Karpas-422 (cell line): Measurements from ENCODE around the gene STK32C. TPM values are rescaled to one million over a fixed set of nuclear protein-coding genes. Genes with fewer than 3 reads are reported as not detected.
"Not testable (repeated sequence)": the region's sequence is repeated elsewhere in the genome, so short reads cannot be mapped to it uniquely, and the experiment has no call there.

Experiments
- DNase-seq: peaks from one replicate; pipeline ENCODE4 v3.0.0-alpha.2; 2015
- H2AFZ ChIP-seq: fragments of 200-600 bp; sonication (generic); 2 replicates; pipeline ENCODE4 v1.6.1; 2014; ENCODE audit warnings: antibody characterized with exemption, low read length, mixed read lengths
- H3K27ac ChIP-seq: fragments of 200-600 bp; sonication (generic); 2 replicates; pipeline ENCODE4 v1.5.1; 2014; ENCODE audit warnings: mild to moderate bottlenecking, low read length, moderate library complexity
- H3K27me3 ChIP-seq: fragments of 200-600 bp; sonication (generic); 2 replicates; pipeline ENCODE4 v1.6.1; 2014; ENCODE audit warnings: low read length, mixed read lengths
- H3K36me3 ChIP-seq: fragments of 200-600 bp; sonication (generic); 2 replicates; pipeline ENCODE4 v1.6.1; 2014; ENCODE audit warnings: low read length, mixed read lengths; ENCODE audit not compliant: insufficient read depth
- H3K4me1 ChIP-seq: fragments of 200-600 bp; sonication (generic); 2 replicates; pipeline ENCODE4 v1.6.1; 2014; ENCODE audit warnings: mild to moderate bottlenecking, low read length, mixed read lengths
- H3K4me2 ChIP-seq: fragments of 200-600 bp; sonication (generic); 2 replicates; pipeline ENCODE4 v1.6.1; 2014; ENCODE audit warnings: low read length, low read depth, mild to moderate bottlenecking; ENCODE audit not compliant: poor library complexity, severe bottlenecking
- H3K4me3 ChIP-seq: fragments of 200-600 bp; sonication (generic); 2 replicates; pipeline ENCODE4 v1.5.1; 2014; ENCODE audit warnings: mild to moderate bottlenecking, antibody characterized with exemption, low read length, mixed read lengths
- H3K79me2 ChIP-seq: fragments of 200-600 bp; sonication (generic); 2 replicates; pipeline ENCODE4 v1.6.1; 2014; ENCODE audit warnings: mild to moderate bottlenecking, low read length, mixed read lengths
- H3K9ac ChIP-seq: fragments of 200-600 bp; sonication (generic); 2 replicates; pipeline ENCODE4 v1.6.0; 2014; ENCODE audit warnings: low read length
- H3K9me2 ChIP-seq: fragments of 200-600 bp; sonication (generic), shearing (Covaris generic); replicated peaks from 2 replicates; pipeline ENCODE4 v1.6.0; 2014; ENCODE audit warnings: mild to moderate bottlenecking, low read length, moderate library complexity; ENCODE audit not compliant: insufficient read depth
- H3K9me3 ChIP-seq: fragments of 300-700, 200-600 bp; sonication (generic); 2 replicates; pipeline ENCODE4 v1.6.1; 2014; ENCODE audit warnings: low read length, mixed read lengths
- H4K20me1 ChIP-seq: fragments of 200-600 bp; sonication (generic); 2 replicates; pipeline ENCODE4 v1.6.1; 2014; ENCODE audit warnings: mild to moderate bottlenecking, antibody characterized with exemption, low read length, low read depth; ENCODE audit not compliant: insufficient read depth
- total RNA-seq: library from RNA; depleted of rRNA; stranded (reverse); fragments of >200 nt; shearing (Covaris generic); gene quantifications from 2 replicates; pipeline ENCODE4 v1.2.3, GENCODE V29; 2014; ENCODE audit warnings: low replicate concordance

STK32C gene
- total RNA-seq, 1 experiment from 2014 or later, result 8.4 TPM

- Histone ChIP-seq H3K9me3 (no peaks in the 10 kb centered on the region), H3K9me2 (no peaks in the 10 kb centered on the region), H3K27me3 (no peaks in the 10 kb centered on the region), H4K20me1 (no peaks in the 10 kb centered on the region), H3K79me2 (no peaks in the 10 kb centered on the region), H2AFZ (no peak overlapping the region), H3K9ac (no peak overlapping the region), H3K4me1 (no peaks in the 10 kb centered on the region), H3K4me3 (no peak overlapping the region), H3K36me3 (no peaks in the 10 kb centered on the region), H3K4me2 (no peak overlapping the region), H3K27ac (no peak overlapping the region)
- DNase-seq, result no peak
Measured at GRCh38 chr10:132299371-132300336, 8.1 kb downstream of the STK32C start.

GRCh38 chr10:132298038-132298881 lies 9.5 kb downstream of the STK32C start:
- H3K27me3 ChIP-seq, result no peaks in the 10 kb centered on the region
- H2AFZ ChIP-seq, result no peak overlapping the region
- no peak overlapping the region for H3K9ac ChIP-seq
- H4K20me1 ChIP-seq, result no peaks in the 10 kb centered on the region
- H3K4me3 ChIP-seq, result no peak overlapping the region
- H3K9me2 ChIP-seq, result no peaks in the 10 kb centered on the region
- H3K4me2 ChIP-seq, result no peak overlapping the region
- no peaks in the 10 kb centered on the region for H3K9me3 ChIP-seq
- no peaks in the 10 kb centered on the region for H3K79me2 ChIP-seq
- H3K27ac ChIP-seq, result no peak overlapping the region
- no peak for DNase-seq
- no peaks in the 10 kb centered on the region for H3K36me3 ChIP-seq
- H3K4me1 ChIP-seq, result no peaks in the 10 kb centered on the region

GRCh38 chr10:132297526-132297925 lies 10.2 kb downstream of the STK32C start:
- no peaks in the 10 kb centered on the region for H4K20me1 ChIP-seq
- no peak for DNase-seq
- H3K27ac ChIP-seq, result no peak overlapping the region
- no peaks in the 10 kb centered on the region for H3K9me2 ChIP-seq
- H3K9me3 ChIP-seq, result no peaks in the 10 kb centered on the region
- H3K79me2 ChIP-seq, result no peaks in the 10 kb centered on the region
- no peaks in the 10 kb centered on the region for H3K4me1 ChIP-seq
- no peak overlapping the region for H3K4me3 ChIP-seq
- no peaks in the 10 kb centered on the region for H3K27me3 ChIP-seq
- no peak overlapping the region for H3K4me2 ChIP-seq
- no peaks in the 10 kb centered on the region for H3K36me3 ChIP-seq
- H2AFZ ChIP-seq, result no peak overlapping the region
- H3K9ac ChIP-seq, result no peak overlapping the region

- Histone ChIP-seq H3K27me3 (no peaks in the 10 kb centered on the region), H2AFZ (no peak overlapping the region), H3K4me1 (no peaks in the 10 kb centered on the region), H3K9me3 (no peaks in the 10 kb centered on the region), H3K79me2 (no peaks in the 10 kb centered on the region), H3K36me3 (no peaks in the 10 kb centered on the region), H3K27ac (no peak overlapping the region), H3K9me2 (no peaks in the 10 kb centered on the region), H3K9ac (no peak overlapping the region), H3K4me3 (no peak overlapping the region), H3K4me2 (no peak overlapping the region), H4K20me1 (no peaks in the 10 kb centered on the region)
- DNase-seq, result no peak
Measured at GRCh38 chr10:132296666-132297443, 10.9 kb downstream of the STK32C start.

GRCh38 chr10:132295481-132295880 lies 12.3 kb downstream of the STK32C start:
- DNase-seq, H3K4me2 ChIP-seq, H2AFZ ChIP-seq, H4K20me1 ChIP-seq, H3K27me3 ChIP-seq, H3K27ac ChIP-seq, H3K36me3 ChIP-seq, H3K4me3 ChIP-seq, H3K9ac ChIP-seq, H3K9me2 ChIP-seq, H3K9me3 ChIP-seq, H3K4me1 ChIP-seq, H3K79me2 ChIP-seq: not testable (repeated sequence)

- Histone ChIP-seq H3K27ac (no peak overlapping the region), H3K9ac (no peak overlapping the region), H3K79me2 (no peaks in the 10 kb centered on the region), H3K4me2 (no peak overlapping the region), H3K4me1 (no peaks in the 10 kb centered on the region), H3K9me3 (no peaks in the 10 kb centered on the region), H3K4me3 (no peak overlapping the region), H3K27me3 (no peaks in the 10 kb centered on the region), H4K20me1 (no peaks in the 10 kb centered on the region), H3K9me2 (no peaks in the 10 kb centered on the region), H3K36me3 (no peaks in the 10 kb centered on the region), H2AFZ (no peak overlapping the region)
- DNase-seq, result peak; percentile 46
Measured at GRCh38 chr10:132294561-132295318, 13.0 kb downstream of the STK32C start.

GRCh38 chr10:132293813-132294520 lies 13.8 kb downstream of the STK32C start:
- no peaks in the 10 kb centered on the region for H3K36me3 ChIP-seq
- no peak for DNase-seq
- H3K4me3 ChIP-seq, result no peak overlapping the region

More at GRCh38 chr10:132293813-132294520, 13.8 kb downstream of the STK32C start:
- Histone ChIP-seq H2AFZ (no peak overlapping the region), H4K20me1 (no peaks in the 10 kb centered on the region), H3K27me3 (no peaks in the 10 kb centered on the region), H3K79me2 (no peaks in the 10 kb centered on the region), H3K4me1 (no peaks in the 10 kb centered on the region), H3K9me2 (no peaks in the 10 kb centered on the region), H3K27ac (no peak overlapping the region), H3K9ac (no peak overlapping the region), H3K4me2 (no peak overlapping the region), H3K9me3 (no peaks in the 10 kb centered on the region)
